Cardiac septum (tissue), 1 donor: ENCODE results near the gene SASS6. TPM values are rescaled to one million over a fixed set of nuclear protein-coding genes. Genes with fewer than 3 reads are reported as not detected.

Experiments used
- DNase-seq: peaks from one replicate; pipeline ENCODE4 v3.0.0-alpha.2; 2020; ENCODE audit warnings: low spot score
- intact Hi-C: fragments of 100-400 bp; cut with DNase I; formaldehyde crosslinking; loops from one replicate; pipeline ENCODE4 v1.14.0; 2022
- long read RNA-seq: library from polyadenylated mRNA; unstranded; transcript quantifications from one replicate; pipeline ENCODE4 v2.0.0, GENCODE V29; 2021
- total RNA-seq: library from RNA; stranded (reverse); fragmentation: NEBNext Ultra II Directional; extraction: Animal tissue kit (Norgen Biotek cat#: 25700); gene quantifications from one replicate; pipeline ENCODE4 v1.2.1, GENCODE V29; 2021
- donor health status: DM: no; HTN: no; CAD: no.

SASS6 gene
- 1.2 TPM for total RNA-seq
- long read RNA-seq, result 0 reads

- intact Hi-C loops, result loop anchor here (2.0 to 10.0 kb wide), 7 partner anchors 94 to 762 kb away; partner anchors contain the start of genes CDC14A, DBT, EXTL2 and RTCA
- DNase-seq, result peak; percentile 99
Observed at GRCh38 chr1:100132566-100133477, at the start of gene SASS6, which contains the start of gene TRMT13. Gene SASS6, minus strand, starts transcription at chr1:100132930. Its CDS starts 116 bp downstream, at chr1:100132814. Gene TRMT13, plus strand, starts transcription at chr1:100133163. Its CDS starts 6 bp downstream, at chr1:100133169.

- intact Hi-C loops, result no loop called here
- DNase-seq, result no peak
Observed at GRCh38 chr1:100178091-100178490, 45.4 kb upstream of the SASS6 start, which contains the start of gene LRRC39. Gene LRRC39, minus strand, starts transcription at chr1:100178256. Its CDS starts 9,740 bp downstream, at chr1:100168516.

DNA sequence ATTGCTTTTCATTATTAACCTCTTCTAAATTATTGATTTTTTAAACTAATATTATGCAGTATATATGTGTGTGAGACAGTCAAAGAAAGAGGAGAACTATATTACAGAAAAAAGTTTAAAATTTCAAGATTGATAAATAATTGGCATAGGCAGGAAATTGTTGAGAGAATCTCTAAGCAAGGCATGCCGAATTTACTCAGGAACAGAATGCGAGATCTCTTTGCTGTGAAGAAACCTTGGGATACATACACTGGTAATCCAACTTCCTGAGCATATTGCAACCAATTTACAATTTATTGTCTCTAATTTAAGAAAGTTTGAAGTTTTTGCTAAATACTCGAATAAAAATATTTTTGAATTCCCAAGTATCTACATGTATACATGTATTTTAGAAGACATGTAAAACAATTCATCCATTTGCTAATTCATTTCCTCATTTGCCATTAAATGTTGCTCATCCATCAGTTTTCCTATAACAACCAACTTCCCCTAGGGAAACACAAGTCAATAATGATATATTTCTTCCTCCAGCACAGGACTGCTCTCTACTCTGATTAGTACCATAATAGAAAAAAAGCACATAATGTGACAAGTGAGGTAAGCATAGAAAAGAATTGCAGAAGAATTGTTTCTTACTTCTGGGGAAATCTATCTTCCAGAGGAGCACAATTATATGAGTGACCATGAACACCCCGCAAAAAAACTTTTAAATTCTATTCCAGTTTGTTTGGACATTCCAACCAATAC lies 44.7 kb upstream of the SASS6 start:
- DNase-seq, result no peak
- intact Hi-C loops, result no loop called here

DNA sequence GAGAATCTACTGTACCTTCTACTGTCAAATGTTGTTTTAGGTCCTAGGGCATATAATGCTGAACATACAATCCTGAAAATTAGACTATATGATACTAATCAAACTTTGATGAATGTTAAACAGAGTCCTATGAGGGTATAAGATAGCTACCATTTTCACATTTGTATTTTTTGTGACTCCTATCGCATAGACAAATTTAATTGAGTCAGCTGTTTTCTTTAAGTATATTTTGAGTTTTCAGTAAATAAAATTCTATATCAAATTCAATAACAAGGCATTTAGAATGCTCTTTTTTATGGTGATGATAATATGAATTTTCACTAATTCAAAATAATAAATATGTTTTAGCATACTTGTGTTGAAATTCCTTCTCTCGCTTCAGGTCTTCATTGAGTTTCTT lies 35.3 kb upstream of the SASS6 start:
- DNase-seq, result no peak
- intact Hi-C loops, result no loop called here

- intact Hi-C loops, result no loop called here
- no peak for DNase-seq
Observed at GRCh38 chr1:100164702-100165101, 32.0 kb upstream of the SASS6 start.

DNA sequence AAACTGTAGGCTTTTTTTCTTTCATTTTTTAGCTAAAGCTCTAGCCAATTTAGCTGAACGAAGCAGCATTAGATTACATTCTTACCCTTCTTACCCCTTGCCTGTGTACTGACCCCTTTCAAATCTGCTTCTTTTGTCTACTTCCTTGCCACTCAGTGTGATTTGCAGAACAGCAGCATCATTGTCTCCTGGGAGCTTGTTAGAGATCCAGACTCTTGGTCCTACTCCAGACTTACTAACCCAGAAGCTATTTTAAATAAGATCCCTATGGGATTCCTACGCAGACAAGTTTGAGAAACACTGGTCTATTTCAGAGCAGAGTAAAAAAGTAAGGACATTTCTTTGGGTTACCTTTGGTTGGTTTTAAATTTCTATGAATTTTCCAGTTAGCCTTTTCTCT lies 31.5 kb upstream of the SASS6 start:
- intact Hi-C loops, result no loop called here
- no peak for DNase-seq

DNA sequence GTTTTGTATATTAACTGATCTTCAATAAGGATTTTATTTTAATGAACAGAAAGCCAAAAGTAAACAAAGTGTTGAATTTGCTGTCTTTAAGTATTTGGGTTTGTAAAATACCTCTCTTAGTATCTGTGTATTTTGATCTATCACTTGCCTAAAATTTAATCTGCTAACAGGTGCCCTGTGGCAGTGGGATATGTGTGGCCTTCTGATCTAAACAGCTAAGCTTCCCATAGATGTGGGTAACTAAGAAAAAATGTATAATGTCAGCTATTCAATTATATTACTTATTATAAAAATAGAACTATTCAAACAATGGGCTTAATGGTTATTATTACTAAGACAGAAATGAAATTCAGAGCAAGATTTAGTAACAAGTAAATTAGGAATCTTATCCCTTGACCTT lies 30.2 kb upstream of the SASS6 start:
- DNase-seq, result no peak
- intact Hi-C loops, result no loop called here

GRCh38 chr1:100152271-100152670 lies 19.5 kb upstream of the SASS6 start:
- intact Hi-C loops, result no loop called here
- DNase-seq, result no peak

DNA sequence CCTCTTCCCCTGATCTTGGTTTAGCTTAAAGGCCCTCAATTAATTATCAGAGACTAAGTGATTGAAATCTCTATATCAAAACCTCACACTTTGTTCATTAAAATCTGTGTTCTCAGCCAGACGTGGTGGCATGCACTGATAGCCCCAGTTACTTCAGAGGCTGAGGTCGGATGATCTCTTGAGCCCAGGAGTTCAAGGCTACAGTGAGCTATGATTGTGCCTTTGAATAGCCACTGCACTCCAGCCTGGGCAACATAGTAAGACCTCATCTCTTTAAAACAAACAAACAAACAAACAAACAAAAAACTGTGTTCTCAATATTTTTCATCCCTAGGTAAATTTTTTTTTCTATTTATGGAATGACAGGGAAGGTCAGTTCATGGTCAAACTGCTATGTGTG lies 18.9 kb upstream of the SASS6 start:
- no peak for DNase-seq
- intact Hi-C loops, result no loop called here

GRCh38 chr1:100147875-100148274 lies 15.1 kb upstream of the SASS6 start:
- no peak for DNase-seq
- intact Hi-C loops, result no loop called here

GRCh38 chr1:100146958-100147357 lies 14.2 kb upstream of the SASS6 start:
- no peak for DNase-seq
- intact Hi-C loops, result no loop called here

- intact Hi-C loops, result no loop called here
- DNase-seq, result no peak
Observed at GRCh38 chr1:100145116-100145515, 12.4 kb upstream of the SASS6 start.

DNA sequence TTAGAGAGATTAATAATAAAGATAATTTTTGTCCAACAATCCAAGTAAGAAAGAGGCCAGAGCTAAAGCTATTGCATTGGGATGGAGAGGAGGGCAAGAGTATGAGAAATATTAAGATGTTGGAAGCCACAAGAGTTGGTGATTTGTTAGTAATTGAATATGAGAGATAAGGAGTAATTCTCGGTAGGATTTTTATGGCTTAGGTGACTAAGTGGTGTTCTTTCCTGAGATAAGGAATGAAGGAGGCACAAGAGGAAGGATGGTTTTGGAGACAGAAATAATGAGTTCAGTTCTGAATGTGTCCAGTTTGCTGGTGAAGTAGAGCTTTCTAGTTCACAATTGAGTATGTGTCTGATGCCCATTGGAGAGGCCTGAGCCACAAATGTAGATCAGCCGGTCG lies 9.6 kb upstream of the SASS6 start:
- intact Hi-C loops, result no loop called here
- DNase-seq, result no peak

GRCh38 chr1:100141192-100141591 lies 8.5 kb upstream of the SASS6 start:
- intact Hi-C loops, result no loop called here
- no peak for DNase-seq

DNA sequence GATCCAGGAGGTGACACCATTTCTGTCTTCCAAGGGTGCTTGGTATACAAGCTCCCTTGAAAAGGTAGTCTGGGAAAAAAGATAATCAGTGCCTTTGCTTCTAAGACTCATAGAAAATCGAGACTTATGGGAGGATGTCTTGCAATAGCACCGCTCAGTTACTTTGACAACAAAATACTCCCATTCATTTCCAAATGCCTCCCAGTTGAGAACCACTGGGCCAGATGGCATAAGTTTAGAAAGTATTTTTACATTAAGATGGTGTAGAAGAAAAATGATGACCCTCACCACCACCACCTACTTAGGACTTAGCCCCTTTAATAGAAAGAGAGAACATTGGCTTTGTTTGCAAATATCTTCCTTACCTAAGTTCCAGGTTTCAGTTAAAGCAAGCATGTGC lies 4.9 kb upstream of the SASS6 start:
- intact Hi-C loops, result loop anchor here (10.0 kb wide), 2 partner anchors 317 to 757 kb away; partner anchors contain the start of genes EXTL2 and SLC30A7
- DNase-seq, result no peak

GRCh38 chr1:100134872-100135271 lies 2.1 kb upstream of the SASS6 start:
- no peak for DNase-seq
- intact Hi-C loops, result loop anchor here (5.0 to 10.0 kb wide), 3 partner anchors 132 to 760 kb away; partner anchors contain the start of genes EXTL2, RTCA and SLC30A7

DNA sequence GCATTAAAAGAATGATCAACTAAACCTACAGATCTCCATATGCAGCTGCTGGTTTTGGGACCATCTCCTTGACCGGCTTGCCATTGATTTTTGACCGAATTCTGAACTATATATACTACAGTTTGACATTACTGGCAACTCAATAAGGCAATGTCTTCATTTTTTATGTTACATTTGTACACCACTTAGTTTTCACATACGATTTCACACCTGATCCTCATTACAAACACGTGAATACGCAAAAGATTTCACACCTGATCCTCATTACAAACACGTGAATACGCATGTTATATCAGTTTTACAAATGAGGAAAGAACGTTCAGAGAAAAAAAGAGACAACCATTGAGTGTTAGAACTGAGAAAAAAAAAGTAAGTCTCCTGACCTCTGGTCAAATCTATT lies 1.1 kb downstream of the SASS6 start:
- intact Hi-C loops, result loop anchor here (2.0 to 10.0 kb wide), 7 partner anchors 93 to 763 kb away; partner anchors contain the start of genes CDC14A, DBT, EXTL2 and RTCA
- no peak for DNase-seq

GRCh38 chr1:100130552-100131077 lies 2.1 kb downstream of the SASS6 start:
- intact Hi-C loops, result loop anchor here (5.0 to 10.0 kb wide), 3 partner anchors 137 to 764 kb away; partner anchors contain the start of genes EXTL2, RTCA and SLC30A7
- DNase-seq, result no peak

DNA sequence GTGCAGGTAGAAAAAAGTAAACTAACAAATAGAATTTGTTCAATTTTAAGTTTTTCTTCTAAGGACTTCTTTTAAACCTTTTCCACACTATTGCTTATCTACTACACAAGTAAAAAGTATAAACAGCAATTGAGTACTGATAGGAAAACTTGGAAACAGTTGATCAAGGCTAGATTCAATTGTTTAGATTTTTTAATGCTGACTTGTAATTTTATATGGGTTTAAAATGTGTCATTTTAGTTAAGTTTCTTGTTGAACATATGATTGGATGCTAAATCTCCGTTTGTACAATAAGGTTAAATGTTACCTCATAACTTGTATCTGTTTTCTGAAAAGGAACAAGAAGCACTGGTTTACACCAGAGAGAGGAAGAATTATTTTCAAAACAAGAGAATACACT lies 5.5 kb downstream of the SASS6 start:
- no peak for DNase-seq
- intact Hi-C loops, result no loop called here

DNA sequence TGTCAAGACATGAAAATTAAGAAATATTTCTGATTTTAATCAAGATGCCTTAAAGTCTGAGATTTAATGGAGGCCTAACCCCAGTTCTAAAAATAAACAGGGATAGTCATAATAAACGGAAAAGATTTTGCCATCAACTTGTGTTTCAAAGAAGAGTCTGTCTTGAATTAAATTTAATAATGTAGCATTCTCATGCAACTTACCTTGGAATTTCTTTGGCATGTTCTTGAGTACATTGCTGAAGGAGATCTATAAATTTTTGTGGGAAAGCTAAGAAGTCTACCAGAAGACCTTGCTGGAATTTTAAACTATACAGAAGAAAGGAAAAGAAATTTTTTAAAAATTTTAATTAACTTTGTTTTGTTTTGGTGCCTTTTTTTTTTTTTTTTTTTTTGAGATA lies 10.6 kb downstream of the SASS6 start:
- no peak for DNase-seq
- intact Hi-C loops, result no loop called here
